GM21423 (cell line): Measurements from ENCODE around the gene MYO18A.

Experiments
- ATAC-seq: cut with Tn5 transposase; IDR thresholded peaks from one replicate; pipeline ENCODE4 v1.9.1; 2021; ENCODE audit warnings: mild to moderate bottlenecking, moderate library complexity; ENCODE audit not compliant: unreplicated experiment

The MYO18A gene

GRCh38 chr17:29127840-29128239 lies 52.4 kb downstream of the MYO18A start:
- no peak for ATAC-seq

GRCh38 chr17:29126268-29126930 lies 53.8 kb downstream of the MYO18A start:
- no peak for ATAC-seq

GRCh38 chr17:29125651-29126050 lies 54.5 kb downstream of the MYO18A start:
- ATAC-seq: no peak

- no peak for ATAC-seq
Measured at GRCh38 chr17:29124925-29125273, 55.3 kb downstream of the MYO18A start.

- ATAC-seq: peak; percentile 46
Measured at GRCh38 chr17:29124135-29124924, 55.9 kb downstream of the MYO18A start.

GRCh38 chr17:29123111-29123510 lies 57.1 kb downstream of the MYO18A start:
- ATAC-seq: no peak

- ATAC-seq: no peak
Measured at GRCh38 chr17:29121442-29121841, 58.8 kb downstream of the MYO18A start.

- no peak for ATAC-seq
Measured at GRCh38 chr17:29120433-29120832, 59.8 kb downstream of the MYO18A start.

GRCh38 chr17:29119265-29119664 lies 60.9 kb downstream of the MYO18A start:
- ATAC-seq: no peak

- ATAC-seq: no peak
Measured at GRCh38 chr17:29116804-29117753, 63.1 kb downstream of the MYO18A start.

GRCh38 chr17:29115961-29116803 lies 64.0 kb downstream of the MYO18A start:
- ATAC-seq: no peak

- ATAC-seq: no peak
Measured at GRCh38 chr17:29115435-29115834, 64.8 kb downstream of the MYO18A start.

- no peak for ATAC-seq
Measured at GRCh38 chr17:29114141-29114540, 66.1 kb downstream of the MYO18A start.

GRCh38 chr17:29113334-29113733 lies 66.9 kb downstream of the MYO18A start:
- ATAC-seq: no peak

GRCh38 chr17:29112771-29113295 lies 67.4 kb downstream of the MYO18A start:
- ATAC-seq: no peak

GRCh38 chr17:29111816-29112499 lies 68.2 kb downstream of the MYO18A start:
- no peak for ATAC-seq

- ATAC-seq: no peak
Measured at GRCh38 chr17:29110372-29110757, 69.8 kb downstream of the MYO18A start.

GRCh38 chr17:29109477-29110371 lies 70.5 kb downstream of the MYO18A start:
- no peak for ATAC-seq
